Measurements from ENCODE around the gene GRK4. TPM values are rescaled to one million over a fixed set of nuclear protein-coding genes. Genes with fewer than 3 reads are reported as not detected.

GRK4 gene
- total and polyA plus RNA-seq, 10 of the 15 experiments (the other 5 are each of a cell fraction or from before 2014, with no cell fraction given) = 1.1 to 4.0 (median 2.5) TPM

GRCh38 chr4:2931512-2932301 lies 31.7 kb upstream of the GRK4 start (continued):
- TF ChIP-seq E4F1 (IDR thresholded peaks at IDR 0.05; ENCODE audit: borderline replicate concordance, partially characterized antibody) = no peak
- TF ChIP-seq HSF1 (IDR thresholded peaks at IDR 0.05; ENCODE audit: low read depth, low read length) = no peak
- no peak for TF ChIP-seq CHD4 (IDR thresholded peaks at IDR 0.05)
- no peak for TF ChIP-seq STAT3 (IDR thresholded peaks at IDR 0.05; ENCODE audit: low read depth, low read length)
- TF ChIP-seq CUX1 (IDR thresholded peaks at IDR 0.05; ENCODE audit: insufficient replicate concordance, low read depth, low read length) = no peak
- TF ChIP-seq NFXL1 (IDR thresholded peaks at IDR 0.05; ENCODE audit: borderline replicate concordance) = no peak
- peak; percentile 39; the same call in 1 of the 2 replicates for TF ChIP-seq TBL1XR1 (IDR thresholded peaks at IDR 0.05; ENCODE audit: low read depth, low read length)
- TF ChIP-seq RCOR1 (conservative IDR thresholded peaks at IDR 0.05; ENCODE audit: low read depth, low read length) = no peak
- no peak for TF ChIP-seq ATF2 (IDR thresholded peaks at IDR 0.05; ENCODE audit: low read length)
- TF ChIP-seq POLR2A (IDR thresholded peaks at IDR 0.05; ENCODE audit: low read depth, low read length) = no peak
- TF ChIP-seq EGR1 (IDR thresholded peaks at IDR 0.05; ENCODE audit: borderline replicate concordance in 1 of 2, low read depth in 2 of 2, low read length in 2 of 2) = peak in 1 of 2 experiments; percentile 60; a peak in 1 of 3 replicates
- no peak for TF ChIP-seq SRF (IDR thresholded peaks at IDR 0.05; ENCODE audit: low read depth in 2 of 2, low read length in 2 of 2)
- TF ChIP-seq PKNOX1 (IDR thresholded peaks at IDR 0.05) = peak; percentile 51; the same call in 1 of the 2 replicates
- no peak for TF ChIP-seq NFYA (IDR thresholded peaks at IDR 0.05; ENCODE audit: borderline replicate concordance, low read depth, low read length)
- no peak for TF ChIP-seq CBFB (IDR thresholded peaks at IDR 0.05; ENCODE audit: low read depth)
- TF ChIP-seq JUND (IDR thresholded peaks at IDR 0.05; ENCODE audit: low read depth, low read length) = no peak
- TF ChIP-seq MYC (IDR thresholded peaks at IDR 0.05; ENCODE audit: insufficient read depth, insufficient read length, insufficient replicate concordance, low read length, severe bottlenecking) = no peak
